Right atrium auricular region (tissue), 2 donors: ENCODE data around the gene ITGA6. TPM values are rescaled to one million over a fixed set of nuclear protein-coding genes. Genes with fewer than 3 reads are reported as not detected.

Experiments used
- DNase-seq: peaks from one replicate; pipeline ENCODE4 v3.0.0-alpha.2; 2019; ENCODE audit warnings: low spot score
- H3K27ac ChIP-seq, 2 donors: fragments of 200-600 bp; sonication (generic); 1 replicate in 1 of 2; 2 replicates in 1 of 2; pipeline ENCODE4 v1.5.1; 2016 to 2019
- H3K27me3 ChIP-seq, 2 donors: fragments of 200-600 bp; sonication (generic); one replicate each; pipeline versions ENCODE4 v1.5.1 to v1.6.0; 2017 to 2019
- H3K36me3 ChIP-seq: fragments of 200-600 bp; sonication (generic); one replicate; pipeline ENCODE4 v1.5.1; 2016
- H3K4me1 ChIP-seq, 2 donors: fragments of 200-600 bp; sonication (generic); one replicate each; pipeline versions ENCODE4 v1.5.1 to v1.6.0; 2017 to 2019
- H3K4me3 ChIP-seq, 2 donors: fragments of 200-600 bp; sonication (generic); 1 replicate in 1 of 2; 2 replicates in 1 of 2; pipeline ENCODE4 v1.5.1; 2017 to 2019; ENCODE audit warnings: mild to moderate bottlenecking in 1 of 2, moderate library complexity in 1 of 2
- H3K9me3 ChIP-seq, 2 donors: fragments of 200-600 bp; sonication (generic); one replicate each; pipeline ENCODE4 v1.5.1; 2019
- CTCF ChIP-seq, 2 donors: fragments of 200-600 bp; sonication (generic); IDR thresholded peaks; one replicate each; pipeline ENCODE4 v1.5.1; 2019; ENCODE audit warnings: antibody characterized with exemption in 2 of 2
- total RNA-seq, 2 donors: library from RNA; depleted of rRNA; stranded (reverse); fragments of >200 nt; gene quantifications; one replicate each; pipeline ENCODE4 v1.1.0, GENCODE V29; 2016

ITGA6 gene
- total RNA-seq, 2 donors from 2014 or later: 31.2 to 54.3 TPM

DNA sequence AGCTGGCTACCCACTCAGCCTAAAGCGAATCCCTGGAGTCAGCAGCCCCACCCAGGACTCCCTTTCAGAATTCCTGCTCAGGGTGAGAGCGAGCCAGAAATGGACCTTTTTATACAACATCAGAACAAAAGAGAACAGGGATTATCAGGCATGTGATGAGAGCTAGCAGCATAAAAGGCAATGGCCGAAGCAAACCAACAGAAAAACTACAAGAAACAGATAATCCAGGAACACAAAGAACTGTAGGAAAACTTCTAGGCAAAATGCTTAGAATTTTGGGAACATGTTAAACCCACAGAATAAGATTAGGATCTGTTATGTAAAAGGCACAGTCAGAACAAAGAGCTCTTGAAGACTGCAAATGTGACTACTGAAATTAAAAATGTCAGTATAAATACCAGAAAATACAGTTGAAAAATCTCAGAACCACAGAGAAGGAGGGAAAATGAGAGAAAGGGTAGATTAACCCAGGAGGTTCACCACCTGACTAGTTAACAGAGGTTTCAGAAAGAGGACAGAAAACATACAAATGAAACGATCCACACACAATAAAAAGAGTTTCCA, 31.3 kb downstream of the ITGA6 start:
- peaks cover 0 to 47% of the 10 kb centered on the region in 2 donors for H3K4me1 ChIP-seq
- H3K9me3 ChIP-seq: no peaks in the 10 kb centered on the region
- no peak for DNase-seq
- H3K27me3 ChIP-seq: no peaks in the 10 kb centered on the region
- H3K27ac ChIP-seq: no peak overlapping the region
- no peak overlapping the region for H3K4me3 ChIP-seq
- H3K36me3 ChIP-seq: no peaks in the 10 kb centered on the region
- no peak for TF ChIP-seq CTCF (IDR thresholded peaks at IDR 0.05)

DNA sequence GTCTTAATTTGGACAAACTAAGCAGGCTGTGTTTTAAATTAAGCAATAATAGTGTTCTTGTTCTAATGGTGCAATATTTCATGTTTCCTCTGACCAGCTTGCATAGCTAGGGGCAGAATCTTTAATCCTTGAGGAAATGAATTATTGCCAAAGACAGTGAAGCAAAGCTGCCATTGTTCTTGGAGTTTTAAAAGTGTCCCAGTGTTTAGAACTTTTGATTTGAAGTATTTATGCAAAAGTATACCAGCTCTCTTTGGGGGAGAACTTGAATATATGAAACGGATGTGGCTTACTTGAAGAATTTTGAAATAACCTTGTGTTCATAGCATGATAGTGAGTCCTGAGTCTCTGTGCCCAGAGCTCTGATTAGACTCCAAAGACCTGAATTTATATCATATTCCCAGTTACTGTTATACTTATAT, 33.4 kb downstream of the ITGA6 start:
- no peak overlapping the region for H3K4me3 ChIP-seq
- H3K27ac ChIP-seq: no peak overlapping the region

DNA sequence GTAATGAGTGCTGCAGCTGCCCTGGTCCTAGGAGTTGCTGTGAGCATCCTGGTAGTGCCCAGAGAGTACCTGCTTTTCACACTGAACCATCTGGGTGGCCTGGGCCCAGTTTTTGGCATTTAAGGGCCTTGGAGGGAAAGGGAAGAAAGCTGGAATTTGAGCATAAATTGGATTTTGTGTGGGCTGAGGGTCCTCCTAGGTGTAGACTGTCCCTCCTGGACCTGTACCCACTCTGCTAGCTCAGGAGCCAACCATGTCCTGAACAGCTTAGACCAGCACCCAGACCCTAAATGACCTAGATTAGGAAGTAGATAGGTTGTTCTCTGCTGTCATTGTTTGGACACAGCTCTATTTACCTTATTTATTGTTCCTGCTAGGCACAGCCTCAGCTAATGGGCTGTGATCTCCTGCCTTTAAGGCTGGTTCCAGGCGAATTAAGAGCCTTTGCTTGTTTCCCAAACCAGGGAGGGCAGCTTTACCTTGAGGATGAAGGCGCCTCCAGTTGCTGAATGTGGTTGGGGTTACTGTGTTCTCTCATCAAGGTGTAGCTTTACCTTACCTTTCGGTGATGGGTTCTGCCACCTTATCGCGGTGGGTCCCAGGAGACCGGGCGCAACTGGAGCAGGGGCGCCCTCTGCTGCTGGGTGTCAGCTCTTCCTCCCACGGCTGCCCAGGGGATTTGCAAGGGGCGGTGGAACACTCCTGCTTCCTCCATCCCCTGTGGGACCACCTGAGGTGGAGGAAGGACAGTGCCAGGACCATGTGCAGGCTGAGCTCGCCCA, 34.4 kb downstream of the ITGA6 start:
- Histone ChIP-seq H3K27me3 (no peaks in the 10 kb centered on the region), H3K4me3 (no peak overlapping the region), H3K36me3 (no peaks in the 10 kb centered on the region), H3K27ac (no peak overlapping the region), H3K9me3 (no peaks in the 10 kb centered on the region), H3K4me1 (peaks cover 0 to 37% of the 10 kb centered on the region in 2 donors)
- TF ChIP-seq CTCF (IDR thresholded peaks at IDR 0.05): peak; percentile 65 to 85
- no peak for DNase-seq

More for the DNA sequence above, 33.4 kb downstream of the ITGA6 start:
- peaks cover 0 to 44% of the 10 kb centered on the region in 2 donors for H3K4me1 ChIP-seq
- no peak for DNase-seq
- no peaks in the 10 kb centered on the region for H3K27me3 ChIP-seq
- no peak for TF ChIP-seq CTCF (IDR thresholded peaks at IDR 0.05)
- H3K9me3 ChIP-seq: no peaks in the 10 kb centered on the region
- no peaks in the 10 kb centered on the region for H3K36me3 ChIP-seq

- no peak for DNase-seq
- peaks cover 0 to 37% of the 10 kb centered on the region in 2 donors for H3K4me1 ChIP-seq
- H3K4me3 ChIP-seq: no peak overlapping the region
Measured at GRCh38 chr2:172462373-172462848, 35.0 kb downstream of the ITGA6 start.

GRCh38 chr2:172462849-172463381, 35.5 kb downstream of the ITGA6 start:
- no peak for DNase-seq
- Histone ChIP-seq H3K27ac (no peak overlapping the region), H3K4me1 (peaks cover 0 to 37% of the 10 kb centered on the region in 2 donors), H3K4me3 (no peak overlapping the region), H3K36me3 (no peaks in the 10 kb centered on the region), H3K27me3 (no peaks in the 10 kb centered on the region), H3K9me3 (no peaks in the 10 kb centered on the region)
- no peak for TF ChIP-seq CTCF (IDR thresholded peaks at IDR 0.05)

More at GRCh38 chr2:172462373-172462848, 35.0 kb downstream of the ITGA6 start:
- TF ChIP-seq CTCF (IDR thresholded peaks at IDR 0.05): no peak
- Histone ChIP-seq H3K27me3 (no peaks in the 10 kb centered on the region), H3K27ac (no peak overlapping the region), H3K36me3 (no peaks in the 10 kb centered on the region), H3K9me3 (no peaks in the 10 kb centered on the region)
